GM12873 (cell line): ENCODE data around the gene MPV17L2.

ENCODE experiments used
- CTCF ChIP-seq: IDR thresholded peaks from 2 replicates; pipeline ENCODE4 v1.5.1; 2012; ENCODE audit warnings: low read depth, mild to moderate bottlenecking, moderate library complexity, low read length, control low read depth; ENCODE audit not compliant: insufficient read depth; ENCODE audit errors: missing control alignments

The MPV17L2 gene

GRCh38 chr19:18196511-18196845 lies 3.5 kb downstream of the MPV17L2 start:
- TF ChIP-seq CTCF: no peak

- TF ChIP-seq CTCF: no peak
These were observed 4.3 kb downstream of the MPV17L2 start for GRCh38 chr19:18197306-18197705.

GRCh38 chr19:18197941-18198340 lies 4.9 kb downstream of the MPV17L2 start:
- TF ChIP-seq CTCF: no peak

GRCh38 chr19:18198374-18198773 lies 5.4 kb downstream of the MPV17L2 start:
- TF ChIP-seq CTCF: no peak

GRCh38 chr19:18202397-18202777 lies 9.4 kb downstream of the MPV17L2 start:
- no peak for TF ChIP-seq CTCF

- peak; percentile 46 for TF ChIP-seq CTCF
These were observed 9.9 kb downstream of the MPV17L2 start for GRCh38 chr19:18202778-18203407.

GRCh38 chr19:18203408-18203862 lies 10.4 kb downstream of the MPV17L2 start:
- no peak for TF ChIP-seq CTCF
